Choroid plexus epithelial cell (primary cell): ENCODE results near the gene PRKG2.

Experiments
- DNase-seq: peaks from one replicate; pipeline ENCODE4 v3.0.0-alpha.2; 2010; ENCODE audit warnings: low read depth
- H3K4me3 ChIP-seq: 2 replicates; pipeline ENCODE4 v1.5.1; 2011; ENCODE audit warnings: low read depth, mild to moderate bottlenecking, control low read depth, low read length, moderate library complexity
- TF ChIP-seq, protein P1 (sequence below): conservative IDR thresholded peaks from 2 replicates; pipeline ENCODE4 v1.5.1; 2011; ENCODE audit warnings: low read depth, mild to moderate bottlenecking, control low read depth, inconsistent platforms, low read length, moderate library complexity

The PRKG2 gene

DNA sequence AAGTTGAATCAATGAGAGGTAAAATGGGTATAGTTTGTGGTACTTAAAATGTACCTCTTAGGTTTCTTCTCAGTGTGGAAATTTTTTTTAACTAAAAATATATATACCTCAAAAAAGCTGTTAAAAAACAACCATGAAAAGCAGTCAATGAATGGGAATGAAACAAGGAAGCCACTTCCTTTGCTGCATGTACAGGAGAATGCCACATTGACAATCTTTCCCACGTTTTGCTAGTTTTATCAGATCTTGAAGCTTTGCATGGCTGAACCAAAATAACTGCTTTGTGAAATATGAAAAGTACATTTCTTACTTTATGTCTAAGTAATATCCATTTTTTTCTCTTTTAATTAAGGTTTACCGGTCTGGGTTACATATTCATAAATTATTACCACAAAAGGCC lies 71.8 kb downstream of the PRKG2 start:
- no peak overlapping the region for H3K4me3 ChIP-seq
- TF ChIP-seq, protein P1, sequence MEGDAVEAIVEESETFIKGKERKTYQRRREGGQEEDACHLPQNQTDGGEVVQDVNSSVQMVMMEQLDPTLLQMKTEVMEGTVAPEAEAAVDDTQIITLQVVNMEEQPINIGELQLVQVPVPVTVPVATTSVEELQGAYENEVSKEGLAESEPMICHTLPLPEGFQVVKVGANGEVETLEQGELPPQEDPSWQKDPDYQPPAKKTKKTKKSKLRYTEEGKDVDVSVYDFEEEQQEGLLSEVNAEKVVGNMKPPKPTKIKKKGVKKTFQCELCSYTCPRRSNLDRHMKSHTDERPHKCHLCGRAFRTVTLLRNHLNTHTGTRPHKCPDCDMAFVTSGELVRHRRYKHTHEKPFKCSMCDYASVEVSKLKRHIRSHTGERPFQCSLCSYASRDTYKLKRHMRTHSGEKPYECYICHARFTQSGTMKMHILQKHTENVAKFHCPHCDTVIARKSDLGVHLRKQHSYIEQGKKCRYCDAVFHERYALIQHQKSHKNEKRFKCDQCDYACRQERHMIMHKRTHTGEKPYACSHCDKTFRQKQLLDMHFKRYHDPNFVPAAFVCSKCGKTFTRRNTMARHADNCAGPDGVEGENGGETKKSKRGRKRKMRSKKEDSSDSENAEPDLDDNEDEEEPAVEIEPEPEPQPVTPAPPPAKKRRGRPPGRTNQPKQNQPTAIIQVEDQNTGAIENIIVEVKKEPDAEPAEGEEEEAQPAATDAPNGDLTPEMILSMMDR = no peak
- DNase-seq = no peak

DNA sequence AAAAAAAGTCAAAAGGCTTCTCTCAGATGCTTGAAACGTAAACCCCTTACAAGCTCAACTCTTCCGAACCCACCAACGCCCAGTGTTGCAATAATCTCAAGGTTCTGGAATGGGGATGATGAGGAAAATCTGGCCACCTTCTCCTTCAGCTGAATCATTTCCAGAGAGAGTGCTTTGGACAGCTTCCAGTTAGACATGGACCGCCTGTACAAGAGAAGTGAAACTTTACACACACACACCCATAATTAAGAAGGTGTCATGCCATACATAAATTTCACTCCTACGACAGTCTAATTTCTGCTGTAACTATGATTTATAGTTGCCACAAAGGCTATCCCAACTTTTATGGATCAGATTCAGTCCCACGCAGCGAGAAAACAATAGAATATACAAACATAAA lies 72.3 kb downstream of the PRKG2 start:
- no peak overlapping the region for H3K4me3 ChIP-seq
- peak; percentile 30 for DNase-seq
- TF ChIP-seq, protein P1 = no peak

DNA sequence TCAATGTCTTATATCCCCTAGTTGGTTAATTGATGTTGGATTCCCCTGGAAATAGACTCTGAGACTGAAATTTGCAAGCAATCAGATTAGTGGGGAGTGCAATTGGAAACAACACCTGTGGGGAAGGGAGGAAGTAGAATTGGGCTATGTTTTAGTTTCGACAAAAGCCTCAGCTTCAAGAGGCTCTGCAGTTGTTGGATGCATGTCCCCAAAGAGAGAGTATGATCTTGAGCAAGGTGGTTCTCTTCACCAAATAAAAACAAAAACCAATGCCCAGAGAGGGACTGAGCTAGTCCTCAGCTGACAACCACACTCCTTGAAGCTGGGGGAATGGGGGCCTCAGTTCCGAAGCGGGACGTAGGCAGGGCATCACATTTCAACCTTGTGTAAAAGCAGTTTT lies 77.1 kb downstream of the PRKG2 start:
- TF ChIP-seq, protein P1 = no peak
- no peak for DNase-seq
- no peak overlapping the region for H3K4me3 ChIP-seq

DNA sequence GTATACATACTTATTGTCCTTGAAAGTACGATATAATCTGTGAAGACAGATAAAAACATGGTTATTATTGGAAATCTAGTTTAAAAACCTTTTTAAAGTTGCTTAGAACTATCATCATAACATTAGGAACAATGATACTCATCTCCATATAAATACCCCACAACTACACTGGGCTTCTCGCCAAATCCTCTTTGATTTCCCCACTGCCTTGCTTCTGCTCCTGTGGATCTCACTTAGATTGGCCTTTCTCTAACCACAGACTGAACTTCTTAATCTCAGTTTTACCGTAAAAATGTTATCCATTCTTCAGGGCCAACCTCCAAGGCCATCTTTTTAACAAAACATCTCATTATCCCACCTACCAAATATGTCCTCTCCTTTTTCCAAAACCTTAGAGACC lies 77.6 kb downstream of the PRKG2 start:
- H3K4me3 ChIP-seq = no peak overlapping the region
- TF ChIP-seq, protein P1 = no peak
- DNase-seq = peak; percentile 61

DNA sequence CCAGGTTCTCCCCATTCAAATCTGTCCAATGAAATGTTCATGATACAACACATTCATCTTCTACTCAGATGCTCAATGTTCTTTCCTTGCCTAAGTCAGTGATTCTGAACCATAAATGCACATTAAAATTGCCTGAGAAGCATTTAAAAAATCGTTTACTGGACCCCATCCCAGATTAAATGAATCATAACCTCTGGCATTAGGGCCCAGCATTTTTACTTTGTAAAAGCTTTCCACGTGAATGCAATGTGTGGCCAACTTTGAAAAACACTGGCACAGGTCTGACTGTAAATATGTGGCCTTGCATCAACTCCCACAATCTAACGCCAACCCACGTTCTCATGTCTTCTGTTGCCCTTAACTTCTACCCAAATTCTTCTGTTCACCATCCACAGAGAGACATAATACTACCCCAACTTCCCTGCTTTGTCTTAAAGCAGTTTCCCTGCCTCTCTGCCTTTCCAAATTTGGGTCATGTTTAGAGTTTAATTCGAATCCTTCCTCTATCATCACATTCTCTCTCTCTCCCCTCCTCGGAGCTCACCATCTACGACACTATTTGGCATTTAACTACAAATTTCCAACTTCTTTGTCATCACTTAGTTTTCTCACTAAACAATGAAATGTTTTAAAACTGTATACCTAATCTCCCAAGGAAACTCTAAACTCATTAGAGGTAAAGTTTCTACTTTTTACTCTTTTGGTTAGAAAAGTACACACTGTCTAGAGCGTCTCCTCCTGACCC lies 78.7 kb downstream of the PRKG2 start:
- H3K4me3 ChIP-seq = no peak overlapping the region
- TF ChIP-seq, protein P1 = no peak
- peak; percentile 85 for DNase-seq

DNA sequence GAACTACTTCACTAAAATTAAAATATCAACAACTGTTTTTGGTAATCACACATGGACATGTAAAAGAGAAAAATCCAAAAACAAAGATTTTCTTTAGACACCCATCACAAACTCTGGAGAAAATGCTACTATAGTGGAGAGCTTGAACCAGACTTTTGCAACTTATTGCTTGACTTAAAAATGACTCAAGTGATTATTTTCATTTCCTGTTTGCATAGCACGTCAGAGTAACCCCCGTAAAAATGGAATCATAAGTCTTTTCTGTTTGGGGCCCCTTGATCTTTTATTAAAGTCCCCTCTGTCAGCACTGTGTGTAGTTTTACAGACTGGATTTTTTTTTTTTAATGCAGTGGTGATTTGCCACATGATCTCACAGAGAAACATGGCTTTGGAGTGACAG lies 79.5 kb downstream of the PRKG2 start:
- peak; percentile 22 for DNase-seq
- no peak overlapping the region for H3K4me3 ChIP-seq
- TF ChIP-seq, protein P1 = no peak

DNA sequence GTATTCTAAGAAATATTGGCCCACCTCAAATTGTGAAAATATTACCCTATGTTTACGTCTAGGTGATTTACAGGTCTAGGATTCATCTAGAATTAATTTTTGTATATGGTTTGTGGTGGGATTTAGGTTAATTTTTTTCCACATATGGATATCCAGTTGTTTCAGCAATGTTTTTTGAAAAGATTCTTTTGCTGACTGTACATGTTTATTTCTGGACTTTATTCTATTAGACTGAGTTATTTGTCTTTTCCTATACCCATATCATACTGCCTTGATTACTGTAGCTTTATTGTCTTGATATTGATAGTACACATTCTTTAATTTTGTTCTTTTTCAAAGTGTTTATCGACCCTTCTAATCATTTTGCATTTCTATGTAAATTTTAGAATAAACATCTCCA lies 83.5 kb downstream of the PRKG2 start:
- no peak for DNase-seq
- no peak overlapping the region for H3K4me3 ChIP-seq
- TF ChIP-seq, protein P1 = no peak
